KBM-7 (cell line): ENCODE results near the gene FRMD4A.
A peak's percentile ranks its signal among the peaks of the same experiment; 100 is the strongest.
"Not testable (repeated sequence)": the region's sequence is repeated elsewhere in the genome, so short reads cannot be mapped to it uniquely, and the experiment has no call there.

Experiments
- DNase-seq: peaks from one replicate; pipeline ENCODE4 v3.0.0-alpha.2; 2015
- in situ Hi-C: fragments of 300-500 bp; cut with MboI; formaldehyde crosslinking; loops from 2 replicates; pipeline ENCODE4 v1.14.3; 2020; ENCODE audit warnings: low sequenced_read_pairs, low pct_unique_long_range_greater_than_20kb, mixed read lengths

The FRMD4A gene

GRCh38 chr10:13773043-13773442 lies 557.7 kb downstream of the FRMD4A start:
- in situ Hi-C loops = no loop called here
- DNase-seq = no peak

- in situ Hi-C loops = no loop called here
- no peak for DNase-seq
These were observed 558.7 kb downstream of the FRMD4A start for GRCh38 chr10:13771992-13772391.

- no peak for DNase-seq
- in situ Hi-C loops = no loop called here
These were observed 559.8 kb downstream of the FRMD4A start for GRCh38 chr10:13770760-13771493.

DNA sequence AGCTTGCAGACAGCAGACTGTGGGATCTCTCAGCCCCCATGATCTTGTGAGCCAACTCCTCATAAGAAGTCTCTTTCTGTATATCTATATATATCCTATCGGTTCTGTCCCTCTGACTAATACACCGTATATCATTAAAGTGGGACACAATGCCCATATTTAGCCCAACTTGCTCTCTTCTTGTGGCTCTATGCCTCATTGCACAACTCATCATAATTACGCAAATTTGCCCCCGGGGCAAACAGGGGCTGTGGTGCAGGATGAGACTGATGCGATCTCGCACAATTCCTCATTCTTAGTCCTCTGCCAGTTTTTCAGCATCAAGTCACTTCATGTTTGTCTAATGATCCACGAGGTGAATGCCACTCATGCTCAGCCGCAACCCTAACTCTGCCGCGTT lies 560.8 kb downstream of the FRMD4A start:
- in situ Hi-C loops = no loop called here
- DNase-seq = no peak

GRCh38 chr10:13767676-13768178 lies 563.0 kb downstream of the FRMD4A start:
- in situ Hi-C loops = no loop called here
- DNase-seq = no peak

DNA sequence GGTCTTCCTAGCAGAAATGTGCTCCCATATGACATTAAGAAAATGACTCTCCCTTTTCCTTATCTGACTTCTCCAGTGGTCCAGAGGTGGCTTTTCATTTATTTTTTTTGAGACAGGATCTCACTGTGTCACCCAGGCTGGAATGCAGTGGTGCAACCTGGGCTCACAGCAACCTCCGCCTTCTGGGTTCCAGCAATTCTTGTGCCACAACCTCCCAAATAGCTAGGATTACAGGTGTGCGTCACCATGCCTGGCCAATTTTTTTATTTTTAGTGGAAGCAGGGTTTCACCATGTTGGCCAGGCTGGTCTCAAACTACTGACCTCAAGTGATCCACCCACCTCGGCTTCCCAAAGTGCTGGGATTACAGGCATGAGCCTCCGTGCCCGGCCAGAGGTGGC lies 563.6 kb downstream of the FRMD4A start:
- in situ Hi-C loops, DNase-seq: not testable (repeated sequence)

DNA sequence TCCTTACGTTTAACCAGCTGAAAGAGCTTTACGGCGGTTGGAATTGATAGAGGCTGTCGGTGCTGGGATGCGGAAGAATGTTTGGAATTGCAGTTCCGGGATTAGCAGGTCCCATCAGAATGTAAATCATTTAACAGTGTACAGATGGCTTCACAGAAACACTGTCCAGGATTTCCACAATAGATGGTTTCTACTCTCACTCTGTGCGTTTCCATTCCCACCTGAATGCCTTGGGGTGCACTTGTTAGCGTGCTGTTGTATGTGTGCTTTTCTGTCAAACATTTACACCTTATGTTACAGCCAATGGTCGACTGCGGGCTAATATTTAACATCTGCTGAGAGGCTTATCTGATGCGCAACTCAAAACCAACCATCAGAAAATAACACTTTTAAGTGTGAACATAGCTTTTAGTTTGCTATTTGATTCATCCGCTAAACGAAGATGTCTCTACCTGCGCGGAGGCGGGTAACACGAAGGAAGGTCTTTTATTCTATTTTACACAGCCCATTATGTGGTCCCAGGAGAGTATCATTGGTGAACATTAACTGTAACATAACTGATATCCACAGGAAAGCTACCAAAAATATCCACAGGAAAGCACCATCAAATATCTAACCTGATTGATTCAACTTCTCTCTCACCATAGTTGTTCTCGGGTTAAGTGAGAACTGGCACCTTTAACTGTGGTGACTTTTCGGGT lies 564.9 kb downstream of the FRMD4A start:
- in situ Hi-C loops = no loop called here
- no peak for DNase-seq

DNA sequence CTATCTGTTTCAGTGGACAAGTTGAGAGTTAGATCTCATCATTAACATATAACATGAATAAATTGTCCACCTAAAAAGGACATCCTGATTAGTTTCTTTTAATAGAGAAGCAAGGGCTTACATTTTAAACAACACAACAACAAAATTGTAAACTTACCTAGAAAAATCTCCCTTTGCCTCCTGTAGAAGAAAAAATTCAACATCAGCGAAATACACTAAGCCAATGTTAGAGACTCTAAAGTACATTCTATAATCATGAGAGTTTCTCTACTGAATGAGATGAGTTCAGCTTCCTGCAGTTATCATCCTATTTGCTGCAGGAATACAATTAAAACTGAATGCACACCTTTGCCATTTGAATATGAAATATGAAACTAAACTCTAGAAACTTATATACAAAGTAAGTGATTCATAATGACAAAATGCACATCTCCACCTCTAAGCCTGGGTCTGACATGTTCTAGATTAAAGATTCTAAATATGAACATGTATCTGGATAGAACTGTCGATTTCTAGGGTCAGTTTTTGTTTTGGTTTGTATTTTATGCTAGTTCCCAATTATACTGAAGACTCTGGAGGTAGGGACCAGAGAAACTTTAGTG lies 569.1 kb downstream of the FRMD4A start:
- in situ Hi-C loops = no loop called here
- DNase-seq = no peak

- in situ Hi-C loops = no loop called here
- DNase-seq = no peak
These were observed 571.6 kb downstream of the FRMD4A start for GRCh38 chr10:13759168-13759567.

DNA sequence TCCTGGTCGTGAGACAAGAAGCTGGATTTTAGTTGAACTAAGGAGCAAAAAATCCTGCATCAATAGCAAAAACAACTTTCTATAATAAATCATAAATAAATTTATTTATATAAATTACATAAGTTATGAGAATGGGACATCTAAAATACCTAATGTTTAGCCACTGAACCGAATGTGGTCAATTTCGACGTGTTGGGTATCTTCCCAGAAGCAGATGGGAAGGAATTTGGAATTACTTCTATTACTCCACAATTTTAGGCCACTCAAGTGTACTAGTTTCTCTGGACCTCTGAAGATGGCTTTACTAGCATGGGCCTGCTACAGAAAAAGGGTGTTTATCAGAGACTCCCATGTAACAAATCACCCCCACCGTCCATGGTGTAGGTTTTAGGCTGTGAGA lies 572.0 kb downstream of the FRMD4A start:
- no peak for DNase-seq
- in situ Hi-C loops = no loop called here

DNA sequence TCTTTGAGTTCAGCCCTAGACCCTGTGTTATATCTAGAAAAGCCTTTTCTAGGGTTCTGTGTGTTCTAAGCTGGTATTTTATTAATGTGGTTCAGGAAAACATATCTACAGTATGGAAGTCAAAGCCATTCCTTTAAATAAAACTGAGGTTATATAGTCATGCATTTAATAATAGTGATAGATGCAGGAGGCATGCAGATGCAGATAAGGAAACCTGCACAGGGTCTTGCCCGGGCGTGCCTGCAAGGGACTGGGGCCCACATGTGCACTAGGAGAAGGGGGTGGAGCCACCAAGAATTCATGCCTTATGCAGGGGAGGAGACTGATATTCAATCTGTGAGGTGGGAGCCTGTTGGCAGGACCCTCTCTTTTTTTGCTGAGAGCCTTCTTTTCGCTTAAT lies 572.4 kb downstream of the FRMD4A start:
- DNase-seq = peak; percentile 41
- in situ Hi-C loops = no loop called here

GRCh38 chr10:13754277-13754676 lies 576.4 kb downstream of the FRMD4A start:
- in situ Hi-C loops = no loop called here
- no peak for DNase-seq

GRCh38 chr10:13751191-13751764 lies 579.4 kb downstream of the FRMD4A start:
- DNase-seq = no peak
- in situ Hi-C loops = no loop called here

DNA sequence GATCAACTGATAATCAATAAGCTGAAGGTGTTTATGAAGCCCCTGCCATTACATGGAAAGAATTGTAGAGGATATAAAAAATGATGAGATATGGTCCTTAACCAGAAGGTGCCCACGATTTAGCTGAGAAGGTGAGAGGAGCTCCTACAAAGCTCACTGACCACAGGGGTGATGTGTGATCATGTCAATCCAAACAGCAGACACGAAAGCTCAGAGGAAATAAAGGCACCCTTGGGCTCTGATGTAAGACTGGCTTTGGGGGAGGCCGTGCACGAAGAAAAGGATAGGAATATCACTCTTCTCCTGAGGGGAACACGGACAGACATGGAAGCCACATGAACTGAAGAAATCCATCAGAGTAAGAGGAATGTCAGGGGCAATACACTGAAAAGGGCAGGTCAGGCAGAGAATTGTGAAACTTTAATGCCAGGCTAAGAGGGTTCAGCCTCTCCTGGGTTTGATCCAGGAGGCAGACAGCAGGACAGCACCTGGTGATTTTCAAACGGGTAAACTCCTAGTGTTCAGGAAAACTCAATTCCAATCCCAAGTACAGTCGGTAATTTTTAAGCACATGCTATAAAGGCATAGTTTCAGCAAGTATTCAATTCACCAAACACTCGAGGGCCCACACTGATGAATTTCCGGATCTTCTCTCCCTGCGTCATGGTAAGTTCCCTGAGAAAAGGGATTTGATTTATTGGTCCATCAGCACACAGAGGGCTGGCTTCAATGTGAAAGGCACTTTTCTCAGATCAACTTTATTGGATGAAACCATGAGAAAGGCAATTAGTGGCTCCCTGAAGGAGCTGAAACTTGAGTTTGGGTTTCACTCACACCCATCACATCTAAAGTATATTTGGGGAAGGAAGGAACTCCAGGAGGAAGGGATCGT lies 580.2 kb downstream of the FRMD4A start:
- DNase-seq = no peak
- in situ Hi-C loops = no loop called here

DNA sequence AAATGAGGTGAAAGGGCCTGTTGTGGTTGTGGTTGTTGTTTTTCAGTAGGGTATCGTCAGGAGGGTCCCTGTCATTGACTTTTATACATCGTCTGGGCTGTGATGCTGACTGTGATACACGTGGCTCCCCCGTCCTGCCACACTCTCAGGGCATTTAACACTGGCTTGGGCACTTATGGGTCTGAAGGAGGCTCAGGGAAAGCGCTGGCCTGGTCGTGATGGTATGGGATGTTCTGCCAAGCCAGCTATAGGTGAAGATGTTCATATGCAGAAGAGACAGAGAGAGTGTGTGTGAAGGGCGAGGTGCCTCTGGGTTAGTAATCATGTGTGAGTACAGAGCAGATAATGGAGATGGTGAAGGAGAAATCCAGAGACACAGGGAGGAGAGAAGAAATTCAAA lies 585.5 kb downstream of the FRMD4A start:
- no peak for DNase-seq
- in situ Hi-C loops = no loop called here

DNA sequence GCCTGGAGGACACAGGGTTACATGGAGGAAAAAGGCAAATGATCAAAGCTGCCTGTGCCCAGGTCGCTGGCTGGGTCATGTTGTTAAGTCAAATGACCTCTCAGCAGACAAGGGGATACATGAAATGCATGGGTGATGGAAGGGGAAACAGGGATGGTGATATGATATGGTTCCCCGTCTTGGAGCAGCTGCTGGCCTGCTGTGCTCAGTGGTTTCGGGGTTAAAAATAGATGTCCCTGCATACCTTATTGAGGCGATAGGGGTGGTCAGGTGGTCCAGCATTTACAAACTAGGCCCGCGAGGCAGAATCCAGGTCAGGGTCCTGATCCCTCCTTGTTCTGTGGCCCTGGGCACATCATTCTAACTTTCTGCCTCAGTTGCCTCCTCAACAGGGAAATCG lies 586.8 kb downstream of the FRMD4A start:
- in situ Hi-C loops = no loop called here
- DNase-seq = no peak

GRCh38 chr10:13743101-13743693 lies 587.5 kb downstream of the FRMD4A start:
- in situ Hi-C loops = no loop called here
- DNase-seq = peak; percentile 4

- DNase-seq = no peak
- in situ Hi-C loops = no loop called here
These were observed 589.3 kb downstream of the FRMD4A start for GRCh38 chr10:13741438-13741837.

DNA sequence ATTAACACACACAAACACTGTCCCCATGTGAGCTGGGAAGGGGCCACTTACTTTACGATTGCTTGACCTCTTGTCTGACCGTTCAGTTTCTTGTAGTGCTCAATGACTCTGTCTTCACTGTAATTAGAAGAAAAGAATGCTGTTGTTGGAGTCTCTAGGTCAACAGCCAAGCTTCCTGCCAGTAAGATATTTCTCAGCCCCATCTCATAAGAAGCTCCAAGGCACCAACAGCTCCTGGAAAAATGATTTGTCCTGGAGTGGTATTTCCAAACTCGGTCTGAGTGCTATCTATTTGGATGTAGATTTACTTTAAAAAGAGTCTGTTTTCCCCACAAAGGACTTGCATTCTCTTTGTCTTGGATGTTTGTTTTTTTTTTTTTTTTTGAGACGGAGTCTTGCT lies 590.3 kb downstream of the FRMD4A start:
- in situ Hi-C loops = no loop called here
- no peak for DNase-seq
